Measurements from ENCODE around the gene VAV3.

Gene VAV3

DNA sequence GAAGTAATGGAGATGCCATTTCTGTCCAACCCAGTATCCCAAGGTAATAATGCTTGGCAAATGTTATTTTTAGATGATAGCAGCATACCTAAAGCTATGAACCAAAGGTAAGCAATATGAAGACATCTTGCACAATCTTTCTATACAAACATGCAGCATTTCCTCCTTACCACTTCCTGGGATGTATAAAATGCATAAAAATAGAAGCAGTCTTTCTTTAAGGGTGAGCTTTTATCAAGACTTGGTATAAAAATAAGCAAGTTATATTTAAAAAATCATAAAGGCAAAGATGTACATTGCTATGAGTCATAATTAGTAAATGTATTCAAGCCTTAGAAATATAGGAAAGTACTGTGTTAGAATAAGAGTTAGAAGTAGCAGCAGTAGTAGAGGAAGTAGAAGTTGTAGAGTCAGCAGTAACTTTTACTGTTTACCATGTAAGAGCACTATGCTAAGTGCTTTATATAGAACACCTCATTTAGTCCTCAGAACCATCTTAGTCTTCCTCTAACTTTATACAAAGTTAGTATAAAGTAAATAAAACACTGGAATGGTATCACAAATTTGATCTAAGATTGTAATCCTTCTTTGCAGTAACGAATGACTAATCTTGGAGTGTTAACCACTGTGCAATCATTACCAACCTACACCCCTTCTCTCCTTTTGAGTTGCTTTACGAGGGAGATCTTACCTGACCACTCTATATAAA, 371.3 kb downstream of the VAV3 start:
- Mint-ChIP-seq H3K27me3 (ENCODE audit: low read depth) (no peaks in the 10 kb centered on the region), H3K9me3 (no peaks in the 10 kb centered on the region), H3K27ac (no peak overlapping the region), H3K36me3 (ENCODE audit: low read depth) (peaks cover 3% of the 10 kb centered on the region), H3K4me3 (no peak overlapping the region), H3K4me1 (no peaks in the 10 kb centered on the region)
- TF ChIP-seq CTCF (IDR thresholded peaks at IDR 0.05; ENCODE audit: unreplicated experiment in 3 of 3): no peak

DNA sequence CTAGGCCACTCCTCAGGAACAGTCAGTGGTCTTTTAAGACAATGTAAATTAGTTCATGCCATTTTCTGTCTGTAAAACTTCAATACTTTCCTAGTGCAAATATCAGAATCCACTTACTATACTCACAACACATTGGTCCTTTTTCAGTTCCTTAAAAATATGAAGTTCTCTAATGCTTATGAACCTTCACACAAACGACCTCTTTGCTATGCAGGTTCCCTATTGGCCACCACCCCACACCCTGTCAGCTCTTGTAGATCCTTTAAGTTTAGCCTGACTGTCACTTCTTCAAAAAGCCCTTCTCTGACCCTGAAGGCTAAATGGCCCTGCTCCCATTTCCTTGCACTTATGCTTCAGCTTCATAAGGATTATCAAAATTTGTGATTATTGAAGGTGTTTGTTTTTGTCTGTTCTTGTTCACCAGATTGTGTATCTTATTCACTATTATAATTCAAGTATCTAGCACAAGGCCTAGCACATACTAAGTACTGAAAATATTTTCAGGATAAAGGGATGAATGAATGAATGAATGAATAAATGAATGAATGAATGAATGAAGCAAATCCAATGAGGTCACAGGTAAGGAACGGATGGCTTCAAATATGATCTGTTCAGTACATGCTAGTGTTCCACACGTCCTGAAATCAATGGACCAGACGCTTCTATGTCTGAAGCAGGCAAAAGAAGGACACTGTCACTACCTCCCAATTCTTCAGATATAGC, 373.9 kb downstream of the VAV3 start:
- H3K4me1 Mint-ChIP-seq: no peaks in the 10 kb centered on the region
- no peak for TF ChIP-seq CTCF (IDR thresholded peaks at IDR 0.05; ENCODE audit: unreplicated experiment in 3 of 3)
- H3K9me3 Mint-ChIP-seq: no peaks in the 10 kb centered on the region
- H3K27ac Mint-ChIP-seq: no peak overlapping the region
- H3K36me3 Mint-ChIP-seq (ENCODE audit: low read depth): no peaks in the 10 kb centered on the region
- H3K27me3 Mint-ChIP-seq (ENCODE audit: low read depth): no peaks in the 10 kb centered on the region
- H3K4me3 Mint-ChIP-seq: no peak overlapping the region

DNA sequence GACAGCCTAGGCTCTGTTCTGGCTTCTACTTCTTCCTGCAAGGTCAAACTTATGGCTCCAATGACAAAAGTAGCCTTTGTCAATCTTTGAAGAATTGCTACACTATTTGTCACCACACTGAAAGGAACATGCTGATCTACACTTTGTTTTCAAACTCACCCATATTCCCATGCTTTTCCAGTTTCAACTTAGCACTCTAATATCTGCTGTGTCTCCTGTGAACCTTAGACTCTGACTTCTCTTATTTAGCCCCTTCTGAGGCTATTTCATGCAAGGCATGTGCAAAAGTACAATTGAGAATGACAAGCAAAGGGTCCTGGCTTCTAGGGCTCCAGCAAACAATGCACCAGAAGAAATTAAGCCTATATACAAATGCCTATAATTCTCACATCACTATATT, 374.9 kb downstream of the VAV3 start:
- Mint-ChIP-seq H3K4me1 (no peaks in the 10 kb centered on the region), H3K36me3 (ENCODE audit: low read depth) (peaks cover 6% of the 10 kb centered on the region)
- TF ChIP-seq CTCF (IDR thresholded peaks at IDR 0.05; ENCODE audit: unreplicated experiment in 3 of 3): no peak

DNA sequence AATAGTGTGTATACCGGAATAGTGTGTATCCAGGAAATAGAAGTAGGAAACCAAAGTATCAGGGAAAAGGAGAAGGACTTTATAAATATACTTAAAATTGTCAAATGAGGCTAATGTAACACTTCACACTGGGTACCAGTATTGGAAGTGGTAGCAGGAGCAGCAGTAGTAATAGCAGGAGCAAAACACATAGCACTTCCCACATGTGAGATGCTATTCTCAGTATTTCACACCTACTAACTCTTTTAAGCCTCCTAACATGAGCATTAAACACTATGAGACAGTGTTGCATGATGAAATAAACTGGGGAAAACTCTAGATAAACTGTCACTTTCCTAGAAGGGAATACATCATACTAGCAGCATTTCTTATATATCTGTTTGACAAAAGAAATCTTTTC, 376.7 kb downstream of the VAV3 start:
- Mint-ChIP-seq H3K4me3 (no peak overlapping the region), H3K9me3 (no peaks in the 10 kb centered on the region), H3K36me3 (ENCODE audit: low read depth) (peaks cover 9% of the 10 kb centered on the region), H3K27me3 (ENCODE audit: low read depth) (no peaks in the 10 kb centered on the region), H3K4me1 (no peaks in the 10 kb centered on the region), H3K27ac (no peak overlapping the region)
- TF ChIP-seq CTCF (IDR thresholded peaks at IDR 0.05; ENCODE audit: unreplicated experiment in 3 of 3): no peak

More for the DNA sequence above, 374.9 kb downstream of the VAV3 start:
- Mint-ChIP-seq H3K27ac (peak overlapping the region in 1 of 3 experiments; percentile 7), H3K27me3 (ENCODE audit: low read depth) (no peaks in the 10 kb centered on the region), H3K4me3 (no peak overlapping the region), H3K9me3 (no peaks in the 10 kb centered on the region)

- no peak overlapping the region for H3K4me3 Mint-ChIP-seq
- peaks cover 15% of the 10 kb centered on the region for H3K4me1 Mint-ChIP-seq
- H3K27me3 Mint-ChIP-seq (ENCODE audit: low read depth): no peaks in the 10 kb centered on the region
- no peaks in the 10 kb centered on the region for H3K9me3 Mint-ChIP-seq
- no peak for TF ChIP-seq CTCF (IDR thresholded peaks at IDR 0.05; ENCODE audit: unreplicated experiment in 3 of 3)
- peaks cover 24% of the 10 kb centered on the region for H3K36me3 Mint-ChIP-seq (ENCODE audit: low read depth)
- no peak overlapping the region for H3K27ac Mint-ChIP-seq
Observed at GRCh38 chr1:107575226-107575625, 389.8 kb downstream of the VAV3 start.

Data from nephron (organoid).